Upper lobe of right lung (tissue), 1 donor: ENCODE data around the gene NDUFB11. TPM values are rescaled to one million over a fixed set of nuclear protein-coding genes. Genes with fewer than 3 reads are reported as not detected.

Source experiments
- ATAC-seq: fragments of 200-7000 bp; cut with Tn5 transposase; one replicate; pipeline ENCODE4 v1.9.1; 2020; ENCODE audit warnings: mild to moderate bottlenecking, moderate library complexity
- DNase-seq: peaks from one replicate; pipeline ENCODE4 v3.0.0-alpha.2; 2020
- H3K27ac ChIP-seq: fragments of 200-600 bp; one replicate; pipeline ENCODE4 v1.8.0; 2022
- H3K27me3 ChIP-seq: fragments of 200-600 bp; one replicate; pipeline ENCODE4 v1.8.0; 2022; ENCODE audit warnings: mild to moderate bottlenecking
- H3K36me3 ChIP-seq: fragments of 200-600 bp; one replicate; pipeline ENCODE4 v1.8.0; 2022
- H3K4me1 ChIP-seq: fragments of 200-600 bp; one replicate; pipeline ENCODE4 v1.8.0; 2022
- H3K4me3 ChIP-seq: fragments of 200-600 bp; one replicate; pipeline ENCODE4 v1.8.0; 2022; ENCODE audit warnings: mild to moderate bottlenecking
- H3K9me3 ChIP-seq: fragments of 200-600 bp; one replicate; pipeline ENCODE4 v1.8.0; 2022
- CTCF ChIP-seq: fragments of 200-600 bp; IDR thresholded peaks from one replicate; pipeline ENCODE4 v1.8.0; 2022; ENCODE audit warnings: antibody characterized with exemption
- intact Hi-C: fragments of 100-400 bp; cut with DNase I; formaldehyde crosslinking; loops from one replicate; pipeline ENCODE4 v1.11.0; 2022
- total RNA-seq: library from RNA; stranded (reverse); fragmentation: NEBNext Ultra II Directional; extraction: Animal tissue kit (Norgen Biotek cat#: 25700); gene quantifications from one replicate; pipeline ENCODE4 v1.2.1, GENCODE V29; 2021
- donor health status: DM: no; HTN: yes; CAD: no; lungs with severe emphysema.

NDUFB11 gene
- total RNA-seq, 1 donor from 2014 or later: 57.4 TPM

DNA sequence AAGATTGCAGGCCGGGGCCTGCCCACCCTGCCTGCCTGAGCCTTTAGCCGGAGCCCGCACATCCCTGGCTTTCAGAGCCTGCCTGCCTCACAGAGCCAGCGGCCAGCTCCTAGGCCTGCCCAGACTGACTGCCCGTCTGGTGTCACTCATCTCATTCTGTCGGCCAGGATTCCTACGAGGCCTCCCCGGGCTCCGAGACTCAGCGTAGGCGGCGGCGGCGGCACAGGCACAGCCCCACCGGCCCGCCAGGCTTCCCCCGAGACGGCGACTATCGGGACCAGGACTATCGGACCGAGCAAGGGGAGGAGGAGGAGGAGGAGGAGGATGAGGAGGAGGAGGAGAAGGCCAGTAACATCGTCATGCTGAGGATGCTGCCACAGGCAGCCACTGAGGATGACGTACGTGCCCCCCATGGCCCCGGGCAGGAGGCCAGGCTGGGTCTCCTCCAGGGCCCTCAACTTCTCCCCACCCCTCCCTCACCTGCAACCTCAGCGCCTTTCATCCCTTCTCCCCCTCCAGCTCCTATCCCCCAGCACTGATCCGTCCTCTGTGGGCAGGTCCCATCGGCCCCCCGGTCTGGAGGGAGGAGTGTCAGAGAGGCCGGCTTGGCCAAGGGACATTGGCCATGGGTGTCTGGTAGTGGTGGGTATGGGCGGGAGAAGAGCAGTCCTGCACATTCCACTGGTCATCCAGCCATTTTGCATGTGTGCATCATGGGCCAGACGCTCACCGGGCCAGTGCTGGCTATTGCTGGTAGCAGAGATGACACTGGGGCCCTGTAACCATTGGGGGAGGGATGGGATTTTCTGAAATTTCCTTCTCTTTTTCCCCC lies 26.6 kb upstream of the NDUFB11 start:
- H3K27ac ChIP-seq: no peak overlapping the region
- H3K36me3 ChIP-seq: peaks cover 13% of the 10 kb centered on the region
- TF ChIP-seq CTCF: no peak
- no peak overlapping the region for H3K4me3 ChIP-seq
- ATAC-seq (no peak), DNase-seq (peak; percentile 20)
- H3K4me1 ChIP-seq: no peaks in the 10 kb centered on the region
- intact Hi-C loops: no loop called here
- no peaks in the 10 kb centered on the region for H3K27me3 ChIP-seq
- H3K9me3 ChIP-seq: no peaks in the 10 kb centered on the region

GRCh38 chrX:47169726-47170515 lies 25.4 kb upstream of the NDUFB11 start:
- ATAC-seq (no peak), DNase-seq (peak; percentile 31)
- peaks cover 13% of the 10 kb centered on the region for H3K36me3 ChIP-seq
- no peaks in the 10 kb centered on the region for H3K4me1 ChIP-seq
- intact Hi-C loops: no loop called here
- H3K9me3 ChIP-seq: no peaks in the 10 kb centered on the region
- no peak for TF ChIP-seq CTCF
- no peak overlapping the region for H3K4me3 ChIP-seq
- no peaks in the 10 kb centered on the region for H3K27me3 ChIP-seq
- H3K27ac ChIP-seq: no peak overlapping the region

DNA sequence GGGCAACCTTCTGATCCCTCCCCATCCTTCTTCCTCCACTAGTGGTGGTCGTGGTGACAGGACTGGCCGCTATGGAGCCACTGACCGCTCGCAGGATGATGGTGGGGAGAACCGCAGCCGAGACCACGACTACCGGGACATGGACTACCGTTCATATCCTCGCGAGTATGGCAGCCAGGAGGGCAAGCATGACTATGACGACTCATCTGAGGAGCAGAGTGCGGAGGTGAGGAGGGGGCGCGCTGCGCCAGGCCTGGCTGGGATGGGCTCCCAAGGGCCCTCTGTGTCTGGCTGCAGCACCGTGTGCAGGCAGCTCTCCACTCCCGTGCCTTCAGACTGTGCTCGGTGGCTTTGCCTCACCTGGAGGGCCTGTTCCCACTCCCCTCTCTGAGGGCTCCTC lies 24.8 kb upstream of the NDUFB11 start:
- H3K27ac ChIP-seq: no peak overlapping the region
- no peaks in the 10 kb centered on the region for H3K4me1 ChIP-seq
- no peaks in the 10 kb centered on the region for H3K27me3 ChIP-seq
- peaks cover 13% of the 10 kb centered on the region for H3K36me3 ChIP-seq
- TF ChIP-seq CTCF: no peak
- no peak overlapping the region for H3K4me3 ChIP-seq
- ATAC-seq (no peak), DNase-seq (peak; percentile 10)
- H3K9me3 ChIP-seq: no peaks in the 10 kb centered on the region
- intact Hi-C loops: no loop called here

- no peak for TF ChIP-seq CTCF
- DNase-seq (peak; percentile 3), ATAC-seq (no peak)
- Histone ChIP-seq H3K4me3 (no peak overlapping the region), H3K4me1 (no peaks in the 10 kb centered on the region), H3K36me3 (peaks cover 13% of the 10 kb centered on the region), H3K27me3 (no peaks in the 10 kb centered on the region), H3K27ac (no peak overlapping the region), H3K9me3 (no peaks in the 10 kb centered on the region)
- intact Hi-C loops: no loop called here
Measured at GRCh38 chrX:47168495-47169073, 24.1 kb upstream of the NDUFB11 start.

GRCh38 chrX:47166126-47166525 lies 21.6 kb upstream of the NDUFB11 start:
- Histone ChIP-seq H3K27ac (no peak overlapping the region), H3K4me3 (no peak overlapping the region), H3K36me3 (peaks cover 5% of the 10 kb centered on the region), H3K9me3 (no peaks in the 10 kb centered on the region), H3K27me3 (no peaks in the 10 kb centered on the region), H3K4me1 (no peaks in the 10 kb centered on the region)
- ATAC-seq: no peak
- peak; percentile 3 for DNase-seq
- intact Hi-C loops: no loop called here
- TF ChIP-seq CTCF: no peak
